ENCODE results near the gene MCMBP.
"Not testable (repeated sequence)": the region's sequence is repeated elsewhere in the genome, so short reads cannot be mapped to it uniquely, and the experiment has no call there.

MCMBP gene

GRCh38 chr10:119871881-119872609, 598 bp downstream of the MCMBP start:
- no peak for DNase-seq (ENCODE audit: low read depth, low spot score)
- TF ChIP-seq, protein P1, sequence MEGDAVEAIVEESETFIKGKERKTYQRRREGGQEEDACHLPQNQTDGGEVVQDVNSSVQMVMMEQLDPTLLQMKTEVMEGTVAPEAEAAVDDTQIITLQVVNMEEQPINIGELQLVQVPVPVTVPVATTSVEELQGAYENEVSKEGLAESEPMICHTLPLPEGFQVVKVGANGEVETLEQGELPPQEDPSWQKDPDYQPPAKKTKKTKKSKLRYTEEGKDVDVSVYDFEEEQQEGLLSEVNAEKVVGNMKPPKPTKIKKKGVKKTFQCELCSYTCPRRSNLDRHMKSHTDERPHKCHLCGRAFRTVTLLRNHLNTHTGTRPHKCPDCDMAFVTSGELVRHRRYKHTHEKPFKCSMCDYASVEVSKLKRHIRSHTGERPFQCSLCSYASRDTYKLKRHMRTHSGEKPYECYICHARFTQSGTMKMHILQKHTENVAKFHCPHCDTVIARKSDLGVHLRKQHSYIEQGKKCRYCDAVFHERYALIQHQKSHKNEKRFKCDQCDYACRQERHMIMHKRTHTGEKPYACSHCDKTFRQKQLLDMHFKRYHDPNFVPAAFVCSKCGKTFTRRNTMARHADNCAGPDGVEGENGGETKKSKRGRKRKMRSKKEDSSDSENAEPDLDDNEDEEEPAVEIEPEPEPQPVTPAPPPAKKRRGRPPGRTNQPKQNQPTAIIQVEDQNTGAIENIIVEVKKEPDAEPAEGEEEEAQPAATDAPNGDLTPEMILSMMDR (IDR thresholded peaks at IDR 0.05; ENCODE audit: low read depth, low read length): no peak

GRCh38 chr10:119869398-119869797, 3.2 kb downstream of the MCMBP start:
- in situ Hi-C loops (cut with HindIII; ENCODE audit: low sequenced_read_pairs); DNase-seq (ENCODE audit: low read depth, low spot score); H3K4me3 ChIP-seq (ENCODE audit: low read depth, low read length): not testable (repeated sequence)

More at GRCh38 chr10:119871881-119872609, 598 bp downstream of the MCMBP start:
- in situ Hi-C loops (cut with HindIII; ENCODE audit: low sequenced_read_pairs): no loop called here
- peak overlapping the region; percentile 78 for H3K4me3 ChIP-seq (ENCODE audit: low read depth, low read length)

DNA sequence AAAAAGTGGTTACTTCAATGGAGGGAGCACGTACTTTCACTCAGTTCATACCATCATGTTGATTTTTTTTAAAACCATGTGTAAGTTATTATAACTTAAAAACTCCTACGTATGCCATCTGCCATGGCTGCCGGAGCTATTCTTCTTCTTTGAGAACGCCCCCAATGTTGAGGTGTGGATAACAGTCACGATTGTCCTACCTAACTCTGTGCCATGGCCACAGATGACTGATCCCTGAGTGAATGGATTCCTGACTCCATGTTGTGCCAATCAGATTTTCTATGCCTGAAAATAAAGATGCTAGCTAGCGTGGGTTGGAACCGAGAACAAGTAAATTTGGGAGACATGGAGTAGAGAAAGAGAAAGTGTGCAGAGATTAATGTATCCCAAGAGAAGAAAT, 5.3 kb downstream of the MCMBP start:
- H3K4me3 ChIP-seq (ENCODE audit: low read depth, low read length): no peak overlapping the region
- in situ Hi-C loops (cut with HindIII; ENCODE audit: low sequenced_read_pairs): no loop called here
- TF ChIP-seq, protein P1 (IDR thresholded peaks at IDR 0.05; ENCODE audit: low read depth, low read length): no peak
- DNase-seq (ENCODE audit: low read depth, low spot score): no peak

DNA sequence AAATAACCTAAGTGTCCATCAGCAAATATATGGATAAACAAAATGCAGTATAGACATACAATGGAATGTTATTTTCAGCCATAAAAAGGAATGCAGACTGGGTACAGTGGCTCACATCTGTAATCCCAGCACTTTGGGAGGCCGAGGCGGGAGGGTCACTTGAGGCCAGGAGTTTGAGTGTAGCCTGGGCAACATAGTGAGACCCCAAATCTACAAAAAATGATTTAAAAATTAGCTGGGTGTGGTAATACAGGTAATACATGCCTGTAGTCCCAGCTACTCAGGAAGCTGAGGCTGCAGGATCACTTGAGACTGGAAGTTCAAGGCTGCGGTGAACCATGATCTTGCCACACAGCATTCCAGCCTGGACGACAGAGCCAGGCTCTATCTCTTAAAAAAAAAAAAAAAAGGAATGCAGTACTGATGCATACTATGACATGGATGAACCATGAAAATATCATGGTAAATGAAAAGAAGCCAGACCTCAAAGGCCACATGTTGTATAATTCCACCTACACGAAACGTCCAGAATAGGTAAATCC, 6.9 kb downstream of the MCMBP start:
- TF ChIP-seq, protein P1 (IDR thresholded peaks at IDR 0.05; ENCODE audit: low read depth, low read length): no peak
- no peak overlapping the region for H3K4me3 ChIP-seq (ENCODE audit: low read depth, low read length)
- in situ Hi-C loops (cut with HindIII; ENCODE audit: low sequenced_read_pairs): no loop called here
- DNase-seq (ENCODE audit: low read depth, low spot score): no peak

GRCh38 chr10:119863951-119864565, 8.6 kb downstream of the MCMBP start:
- TF ChIP-seq, protein P1 (IDR thresholded peaks at IDR 0.05; ENCODE audit: low read depth, low read length): no peak
- no peak for DNase-seq (ENCODE audit: low read depth, low spot score)
- no peak overlapping the region for H3K4me3 ChIP-seq (ENCODE audit: low read depth, low read length)
- in situ Hi-C loops (cut with HindIII; ENCODE audit: low sequenced_read_pairs): no loop called here

GRCh38 chr10:119862524-119862923, 10.1 kb downstream of the MCMBP start:
- in situ Hi-C loops (cut with HindIII; ENCODE audit: low sequenced_read_pairs): no loop called here
- DNase-seq (ENCODE audit: low read depth, low spot score): no peak
- H3K4me3 ChIP-seq (ENCODE audit: low read depth, low read length): no peak overlapping the region
- TF ChIP-seq, protein P1 (IDR thresholded peaks at IDR 0.05; ENCODE audit: low read depth, low read length): no peak
